Mesodermal cell (in vitro differentiated cells): ENCODE data around the gene SELENOH.
A peak's percentile ranks its signal among the peaks of the same experiment; 100 is the strongest.
"Not testable (repeated sequence)": the region's sequence is repeated elsewhere in the genome, so short reads cannot be mapped to it uniquely, and the experiment has no call there.

Experiments used
- H3K27ac ChIP-seq: 2 replicates; pipeline ENCODE4 v1.7.0; 2013; ENCODE audit warnings: mild to moderate bottlenecking, low read depth, low read length, moderate library complexity; ENCODE audit not compliant: severe bottlenecking
- H3K36me3 ChIP-seq: 2 replicates; pipeline ENCODE4 v1.7.1; 2013; ENCODE audit warnings: mild to moderate bottlenecking, low read length, moderate library complexity; ENCODE audit not compliant: control insufficient read depth, insufficient read depth
- H3K4me1 ChIP-seq: one replicate; pipeline ENCODE4 v1.7.1; 2013; ENCODE audit warnings: mild to moderate bottlenecking, low read length; ENCODE audit not compliant: insufficient read depth, control insufficient read depth, poor library complexity, severe bottlenecking
- H3K4me3 ChIP-seq: 2 replicates; pipeline ENCODE4 v1.7.0; 2013; ENCODE audit warnings: low read length, control low read depth, mild to moderate bottlenecking; ENCODE audit not compliant: insufficient read depth, poor library complexity, severe bottlenecking; ENCODE audit errors: extremely low read depth
- H3K9me3 ChIP-seq: 2 replicates; pipeline ENCODE4 v1.7.1; 2013; ENCODE audit warnings: mild to moderate bottlenecking, low read length, moderate library complexity; ENCODE audit not compliant: control insufficient read depth
- WGBS, 2 experiments: methylation state at CpG; one replicate each; pipeline ENCODE4 v1.1.5; 2013; ENCODE audit warnings: missing lambda C conversion rate in 2 of 2; ENCODE audit not compliant: insufficient coverage in 2 of 2; 5-methylcytosine and 5-hydroxymethylcytosine counted together

Gene SELENOH

GRCh38 chr11:57712256-57713150 lies 28.8 kb upstream of the SELENOH start, which contains the start of gene TMX2:
Gene TMX2, plus strand, starts transcription at chr11:57712593. Its CDS starts 26 bp downstream, at chr11:57712619.
- H3K9me3 ChIP-seq, result no peaks in the 10 kb centered on the region

DNA sequence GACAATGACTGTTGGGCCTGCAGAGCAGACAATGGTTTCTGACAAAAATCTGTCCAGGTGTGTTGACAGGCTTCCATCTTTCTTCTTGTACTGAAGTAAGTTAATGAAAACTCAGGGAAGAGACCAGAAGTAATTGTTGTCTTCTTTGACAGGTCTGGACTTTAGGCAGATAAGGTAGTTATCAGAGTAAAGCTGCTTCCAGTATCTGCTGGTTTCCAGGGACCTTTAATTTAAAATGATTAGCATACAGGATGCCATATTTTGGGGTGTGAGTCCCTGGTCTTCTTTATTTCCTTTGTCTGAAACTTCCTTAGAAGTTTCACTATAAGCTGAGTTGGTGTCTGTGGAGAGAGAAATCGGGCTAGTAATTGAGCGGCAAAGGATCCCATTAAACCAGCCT lies 27.5 kb upstream of the SELENOH start:
- no peak overlapping the region for H3K27ac ChIP-seq
- H3K9me3 ChIP-seq, result no peaks in the 10 kb centered on the region
- peaks cover 5% of the 10 kb centered on the region for H3K4me1 ChIP-seq
- peak overlapping the region; percentile 94 for H3K4me3 ChIP-seq
- peaks cover 36% of the 10 kb centered on the region for H3K36me3 ChIP-seq
- 100% methylated on average over 2 of the region's 2 CpGs for WGBS, 2 experiments

More at GRCh38 chr11:57712256-57713150, 28.8 kb upstream of the SELENOH start, which contains the start of gene TMX2:
- Histone ChIP-seq H3K4me1 (peaks cover 5% of the 10 kb centered on the region), H3K4me3 (peak within 1 kb of the TSS; percentile 94), H3K27ac (peak within 1 kb of the TSS; percentile 92), H3K36me3 (peaks cover 30% of the 10 kb centered on the region)
- 0% methylated on average over 40 to 42 of the region's 53 CpGs for WGBS, 2 experiments

DNA sequence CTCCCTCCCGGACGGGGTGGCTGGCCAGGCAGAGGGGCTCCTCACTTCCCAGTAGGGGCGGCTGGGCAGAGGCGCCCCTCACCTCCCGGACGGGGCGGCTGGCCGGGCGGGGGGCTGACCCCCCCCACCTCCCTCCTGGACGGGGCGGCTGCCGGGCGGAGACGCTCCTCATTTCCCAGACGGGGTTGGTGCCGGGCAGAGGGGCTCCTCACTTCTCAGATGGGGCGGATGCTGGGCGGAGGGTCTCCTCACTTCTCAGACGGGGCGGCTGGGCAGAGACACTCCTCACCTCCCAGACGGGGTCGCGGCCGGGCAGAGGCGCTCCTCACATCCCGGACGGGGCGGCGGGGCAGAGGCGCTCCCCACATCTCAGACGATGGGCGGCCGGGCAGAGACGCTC lies 24.6 kb upstream of the SELENOH start:
- not testable (repeated sequence) for H3K27ac ChIP-seq, H3K4me3 ChIP-seq, H3K4me1 ChIP-seq, H3K9me3 ChIP-seq
- H3K36me3 ChIP-seq, result peaks cover 50% of the 10 kb centered on the region
- 96% methylated on average over 5 of the region's 34 CpGs; no CpG with 5 or more reads in 1 of the 2 experiments for WGBS, 2 experiments

GRCh38 chr11:57727185-57727584 lies 14.1 kb upstream of the SELENOH start:
- Histone ChIP-seq H3K9me3 (no peaks in the 10 kb centered on the region), H3K36me3 (peaks cover 34% of the 10 kb centered on the region), H3K4me1 (no peaks in the 10 kb centered on the region), H3K4me3 (no peak overlapping the region), H3K27ac (no peak overlapping the region)
- WGBS, 2 experiments, result no CpG with 5 or more reads among the region's 2 CpGs

DNA sequence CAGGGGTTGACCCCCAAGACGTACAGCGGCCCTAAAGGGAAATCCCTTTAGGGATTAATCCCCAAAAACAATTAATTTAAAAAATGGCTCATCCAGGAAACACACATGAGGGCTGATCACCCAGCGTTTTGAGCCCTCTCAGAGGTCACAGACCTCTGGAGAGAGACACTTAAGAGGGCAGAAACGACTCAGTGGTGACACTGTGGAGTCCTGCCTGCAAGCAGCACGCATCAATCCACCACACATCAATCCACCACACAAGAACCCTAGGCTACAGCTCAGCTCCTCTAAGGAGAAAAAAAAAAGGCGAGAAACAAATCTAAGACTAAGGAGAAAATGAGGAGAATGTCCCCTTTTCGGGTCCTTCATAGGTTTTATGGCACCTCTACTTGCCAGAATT lies 12.5 kb upstream of the SELENOH start:
- H3K27ac ChIP-seq, result no peak overlapping the region
- WGBS, 2 experiments, result 75 to 87% methylated on average over 2 to 5 of the region's 7 CpGs

GRCh38 chr11:57729479-57729878 lies 11.8 kb upstream of the SELENOH start:
- Histone ChIP-seq H3K9me3 (no peaks in the 10 kb centered on the region), H3K4me1 (no peaks in the 10 kb centered on the region), H3K36me3 (peaks cover 32% of the 10 kb centered on the region), H3K27ac (no peak overlapping the region), H3K4me3 (no peak overlapping the region)
- 100% methylated on average over 4 of the region's 7 CpGs for WGBS, 2 experiments

More for the DNA sequence above, 12.5 kb upstream of the SELENOH start:
- Histone ChIP-seq H3K36me3 (peaks cover 33% of the 10 kb centered on the region), H3K4me1 (no peaks in the 10 kb centered on the region), H3K4me3 (no peak overlapping the region), H3K9me3 (no peaks in the 10 kb centered on the region)

GRCh38 chr11:57732661-57733060 lies 8.6 kb upstream of the SELENOH start:
- H3K27ac ChIP-seq, result no peak overlapping the region
- WGBS, 2 experiments, result 100% methylated on average over 1 of the region's 1 CpG; no CpG with 5 or more reads in 1 of the 2 experiments

DNA sequence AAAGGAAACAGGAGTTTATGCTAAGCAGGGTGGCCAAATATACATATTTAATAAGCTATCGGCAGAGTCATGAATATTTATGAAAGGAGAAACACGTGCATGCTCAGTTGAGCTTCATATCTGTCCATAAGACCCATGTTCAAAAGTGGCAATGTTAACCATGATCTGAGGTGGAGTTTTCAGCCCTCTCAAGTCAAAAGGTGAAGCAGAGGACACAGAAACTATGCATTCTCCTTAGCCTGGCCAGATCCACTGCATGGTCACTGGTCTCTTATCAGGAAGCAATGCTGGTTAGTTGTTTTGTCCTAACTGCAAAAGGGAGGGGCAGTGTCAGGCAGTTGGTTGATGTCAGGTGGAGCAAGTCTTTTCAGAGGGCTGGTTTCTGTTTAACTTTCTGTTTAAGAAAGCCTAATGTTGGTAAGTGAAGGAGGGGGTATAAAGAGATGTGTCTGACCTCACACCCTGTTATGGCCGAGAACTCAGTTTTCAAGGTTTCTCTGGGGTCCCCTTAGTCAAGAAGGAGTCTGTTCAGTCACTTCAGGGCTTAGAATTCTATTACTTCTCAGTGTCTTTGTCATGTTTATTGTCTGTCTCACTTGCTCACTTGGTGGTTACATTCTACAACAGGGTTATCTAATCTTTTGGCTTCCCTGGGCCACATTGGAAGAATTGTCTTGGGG lies 5.5 kb upstream of the SELENOH start:
- H3K4me1 ChIP-seq, result peaks cover under 1% of the 10 kb centered on the region
- H3K27ac ChIP-seq, result no peak overlapping the region
- 79 to 80% methylated on average over 3 of the region's 3 CpGs for WGBS, 2 experiments
- H3K9me3 ChIP-seq, result no peaks in the 10 kb centered on the region
- peaks cover 38% of the 10 kb centered on the region for H3K36me3 ChIP-seq
- no peak overlapping the region for H3K4me3 ChIP-seq

More at GRCh38 chr11:57732661-57733060, 8.6 kb upstream of the SELENOH start:
- Histone ChIP-seq H3K4me3 (no peak overlapping the region), H3K4me1 (no peaks in the 10 kb centered on the region), H3K36me3 (peaks cover 24% of the 10 kb centered on the region), H3K9me3 (no peaks in the 10 kb centered on the region)

- peak overlapping the region; percentile 91 for H3K27ac ChIP-seq
- no peaks in the 10 kb centered on the region for H3K9me3 ChIP-seq
- WGBS, 2 experiments, result 5 to 9% methylated on average over 8 to 9 of the region's 10 CpGs
- H3K4me3 ChIP-seq, result peak overlapping the region; percentile 97
- peaks cover 5% of the 10 kb centered on the region for H3K4me1 ChIP-seq
- peaks cover 73% of the 10 kb centered on the region for H3K36me3 ChIP-seq
Measured at GRCh38 chr11:57742087-57742452, 779 bp downstream of the SELENOH start.

- 94 to 100% methylated on average over 2 of the region's 2 CpGs for whole genome bisulfite sequencing, 2 experiments
- no peak overlapping the region for H3K27ac ChIP-seq
- H3K9me3 ChIP-seq, result no peaks in the 10 kb centered on the region
- peaks cover 5% of the 10 kb centered on the region for H3K4me1 ChIP-seq
- H3K4me3 ChIP-seq, result no peak overlapping the region
- H3K36me3 ChIP-seq, result peaks cover 53% of the 10 kb centered on the region
Measured at GRCh38 chr11:57744357-57744756, 3.1 kb downstream of the SELENOH start.
